Superior temporal gyrus (tissue), 1 donor: ENCODE measurements around the gene GP9.
"Not testable (repeated sequence)": the region's sequence is repeated elsewhere in the genome, so short reads cannot be mapped to it uniquely, and the experiment has no call there.

ENCODE experiments used
- DNase-seq: peaks from one replicate; pipeline ENCODE4 v3.0.0-alpha.2; 2016; ENCODE audit errors: extremely low spot score

GP9 gene

GRCh38 chr3:129111076-129111780, 50.6 kb downstream of the GP9 start:
- DNase-seq: not testable (repeated sequence)
